Globus pallidus (tissue), 1 donor: ENCODE data around the gene SLC39A11.
"Not testable (repeated sequence)": the region's sequence is repeated elsewhere in the genome, so short reads cannot be mapped to it uniquely, and the experiment has no call there.

ENCODE experiments used
- DNase-seq: peaks from one replicate; pipeline ENCODE4 v3.0.0-alpha.2; 2015; ENCODE audit warnings: low spot score

SLC39A11 gene

DNA sequence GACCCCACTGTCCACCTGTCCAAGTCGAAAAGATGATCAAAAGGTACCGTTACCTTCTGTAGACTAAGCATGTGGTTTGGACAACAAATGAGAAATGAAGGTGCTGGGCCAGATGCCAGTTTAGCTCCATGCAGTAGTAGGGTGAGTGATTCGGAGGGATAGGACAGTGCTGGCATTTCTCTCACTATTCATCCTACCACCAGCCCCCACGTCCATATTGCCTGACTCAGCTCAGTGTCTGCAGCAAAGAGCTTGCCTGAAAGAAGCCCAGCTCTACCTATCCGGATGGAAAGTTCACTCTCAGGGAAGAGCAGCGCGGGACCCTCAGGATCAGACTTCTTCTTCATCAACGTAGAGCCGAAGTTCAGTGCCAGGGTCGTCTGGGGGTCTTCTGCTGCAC lies 145.0 kb downstream of the SLC39A11 start:
- no peak for DNase-seq

DNA sequence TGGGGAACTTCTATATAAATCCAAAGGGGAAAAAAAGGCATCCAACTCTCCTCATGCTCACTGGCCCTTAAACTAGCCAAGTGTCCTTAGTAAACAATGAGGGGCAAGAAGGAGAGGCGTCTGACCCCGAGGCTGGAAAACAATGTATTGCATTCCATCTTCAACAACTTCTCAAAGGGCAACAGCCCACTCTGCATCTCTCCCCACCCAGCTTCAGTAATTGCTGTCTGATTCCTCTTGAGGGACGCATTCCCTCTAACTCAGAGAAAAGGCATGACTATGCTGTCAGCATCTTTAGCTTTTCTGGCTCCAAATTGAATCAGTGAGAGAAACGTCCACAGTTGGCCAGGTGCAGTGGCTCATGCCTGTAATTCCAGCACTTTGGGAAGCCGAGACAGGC lies 145.8 kb downstream of the SLC39A11 start:
- no peak for DNase-seq

DNA sequence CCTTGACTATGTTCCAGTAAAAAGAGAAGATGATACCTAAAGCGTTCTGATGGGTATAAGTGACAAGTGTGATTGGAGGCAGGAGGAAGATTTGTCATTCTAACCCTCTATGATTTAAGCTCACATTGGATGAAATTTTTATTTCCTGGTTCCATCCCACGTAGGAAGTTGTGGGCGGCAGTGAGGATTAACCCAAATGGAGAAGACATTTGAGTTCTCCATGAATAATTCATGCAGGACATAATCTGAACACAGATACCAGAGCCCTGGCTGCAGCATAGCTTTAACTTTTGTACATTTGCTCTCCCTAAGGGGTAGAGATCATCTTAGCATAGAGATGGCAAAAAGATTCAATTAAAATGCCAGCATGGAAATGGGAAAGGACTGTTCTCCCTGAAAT lies 146.3 kb downstream of the SLC39A11 start:
- DNase-seq = no peak

DNA sequence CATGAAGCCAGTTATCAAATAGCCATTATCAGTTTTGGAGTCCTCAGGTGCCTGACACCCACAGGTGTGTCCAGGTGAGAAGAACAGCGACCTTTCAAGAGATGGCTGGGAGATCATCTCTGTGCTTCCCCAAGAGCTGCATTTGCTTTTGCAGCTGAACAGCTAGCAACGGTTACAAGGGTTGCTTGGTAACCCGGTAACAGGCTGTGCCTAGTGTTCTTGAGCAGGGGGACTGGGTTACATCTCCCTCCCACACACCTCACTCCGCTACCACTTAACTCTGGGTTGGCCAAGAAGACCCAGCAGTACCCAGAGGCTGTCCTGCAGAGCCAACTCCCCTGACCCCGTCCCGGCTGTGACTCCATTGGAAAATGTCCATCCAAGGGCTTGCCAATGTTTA lies 147.0 kb downstream of the SLC39A11 start:
- no peak for DNase-seq

DNA sequence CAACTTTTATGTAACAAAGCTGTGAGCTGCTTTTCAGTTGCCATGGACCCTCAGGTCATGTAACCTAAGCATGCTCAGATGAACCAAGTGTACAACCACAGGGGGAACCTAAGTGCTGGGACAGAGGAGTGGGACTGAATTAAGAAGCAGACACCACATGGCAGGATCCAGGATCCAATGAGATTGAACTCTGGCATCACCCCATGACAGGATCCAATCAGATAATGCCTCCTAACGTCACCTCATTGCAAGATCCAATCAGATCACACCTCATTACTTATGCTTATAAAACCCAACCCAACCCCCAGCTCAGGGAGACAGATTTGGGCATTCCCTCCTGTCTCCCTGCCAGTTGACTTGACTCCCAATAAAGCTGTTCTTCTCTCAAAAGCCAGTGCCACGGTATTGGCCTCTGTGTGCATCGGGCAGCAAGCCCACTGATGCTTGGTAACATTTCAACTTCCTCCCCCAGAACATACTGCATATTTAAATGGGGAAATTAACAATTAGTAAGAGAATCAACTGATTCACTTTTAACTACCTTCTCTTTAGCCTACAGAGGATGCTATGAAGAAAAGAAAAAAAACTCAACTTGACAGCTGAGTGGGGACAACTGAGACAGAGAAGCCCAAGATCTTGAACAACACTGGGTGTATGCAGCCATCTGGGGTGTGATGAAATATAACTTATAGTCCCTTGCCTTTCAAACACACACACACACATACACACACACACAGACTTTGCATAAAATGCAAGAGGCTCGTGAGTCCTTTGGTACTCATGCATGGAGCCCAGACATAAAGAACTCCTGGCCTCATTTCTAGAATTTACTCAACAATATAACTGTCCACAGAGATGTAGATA lies 148.4 kb downstream of the SLC39A11 start:
- DNase-seq = peak; percentile 16

DNA sequence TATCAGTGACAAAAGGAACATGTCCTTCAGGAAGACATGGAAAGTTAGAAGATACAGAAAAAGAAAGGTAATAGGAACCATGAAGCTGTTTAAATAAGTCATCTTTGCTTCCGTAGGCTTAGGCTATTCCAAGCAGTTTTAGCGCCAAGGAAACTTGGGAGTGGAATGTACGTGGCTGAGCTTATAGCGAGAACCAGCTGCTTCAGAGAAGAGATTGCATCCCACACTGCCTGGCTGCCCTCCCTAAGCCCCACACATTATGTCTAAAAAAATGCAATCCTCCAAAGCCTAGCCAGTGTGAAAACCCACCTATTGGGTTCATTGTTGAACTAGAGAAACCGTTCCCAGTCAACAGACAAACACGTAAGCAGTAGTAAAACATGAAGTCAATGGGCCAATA lies 149.9 kb downstream of the SLC39A11 start:
- DNase-seq = no peak

DNA sequence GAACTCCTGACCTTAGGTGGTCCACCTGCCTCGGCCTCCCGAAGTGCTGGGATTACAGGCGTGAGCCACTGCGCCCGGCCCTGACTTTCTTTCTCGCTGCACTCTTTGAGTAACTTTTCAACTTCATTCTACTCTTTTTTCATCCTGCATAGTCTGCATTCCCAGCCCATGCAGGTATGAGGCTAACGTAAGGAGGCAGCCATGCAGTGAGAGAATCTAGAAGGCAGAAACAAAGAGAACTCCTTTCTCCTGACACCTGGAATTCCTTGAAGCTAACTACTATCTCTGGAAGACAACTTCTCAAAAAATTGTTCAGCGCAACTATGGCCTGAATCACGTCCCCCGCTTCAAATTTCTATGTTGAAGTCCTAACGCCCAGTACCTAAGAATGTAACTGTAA lies 152.0 kb downstream of the SLC39A11 start:
- no peak for DNase-seq

DNA sequence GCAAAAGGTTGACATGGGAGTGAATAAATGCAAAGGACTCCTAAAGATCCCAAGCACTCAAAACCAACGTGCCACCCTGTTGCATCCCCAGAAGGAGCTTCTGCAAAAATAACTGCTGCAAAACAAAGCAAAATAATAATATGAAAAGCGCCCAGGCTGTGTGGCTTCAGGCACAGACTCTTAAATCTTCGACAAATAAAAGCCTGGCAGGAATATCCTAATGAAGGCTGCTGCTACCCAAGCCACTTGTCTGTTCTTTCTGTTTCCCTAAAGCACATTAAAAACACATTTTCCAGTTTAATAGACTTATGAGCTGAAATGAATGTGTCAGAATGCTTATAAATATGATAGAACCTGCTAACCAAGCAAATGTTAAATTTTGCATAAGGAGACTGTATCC lies 154.0 kb downstream of the SLC39A11 start:
- DNase-seq = no peak

DNA sequence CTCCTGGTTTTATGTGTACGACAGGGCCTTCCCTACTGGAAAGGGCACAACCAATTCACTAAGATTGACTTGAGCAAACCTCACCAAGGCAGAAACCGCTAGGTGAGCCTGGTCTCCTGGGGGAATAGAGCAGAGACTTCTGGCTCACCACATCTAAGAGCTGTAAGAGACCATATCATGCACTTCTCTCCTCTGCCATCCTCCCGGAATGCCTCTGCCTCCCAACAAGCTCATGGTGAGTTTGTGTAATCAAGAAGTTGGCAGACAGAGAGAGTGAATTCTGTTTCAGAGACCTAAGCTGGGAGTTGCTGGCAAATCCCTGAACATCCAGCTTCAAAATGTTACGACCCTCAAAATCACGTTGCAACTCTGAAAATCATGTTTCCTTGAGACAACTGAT lies 154.8 kb downstream of the SLC39A11 start:
- no peak for DNase-seq

DNA sequence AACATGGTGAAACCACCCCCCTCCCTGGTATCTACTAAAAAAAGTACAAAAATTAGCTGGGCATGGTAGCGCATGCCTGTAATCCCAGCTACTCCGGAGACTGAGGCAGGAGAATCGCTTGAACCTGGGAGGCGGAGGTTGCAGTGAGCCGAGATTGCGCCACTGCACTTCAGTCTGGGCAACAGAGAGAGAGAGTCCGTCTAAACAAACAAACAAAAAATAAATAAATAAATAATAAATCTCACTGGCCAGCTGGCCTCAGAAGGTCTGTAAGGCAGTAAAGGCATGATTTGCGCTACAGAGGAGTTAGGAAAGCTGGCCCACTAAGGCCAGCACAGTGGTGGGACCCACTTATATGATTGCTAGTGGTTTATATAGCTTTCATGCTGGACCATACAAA lies 155.2 kb downstream of the SLC39A11 start:
- not testable (repeated sequence) for DNase-seq

DNA sequence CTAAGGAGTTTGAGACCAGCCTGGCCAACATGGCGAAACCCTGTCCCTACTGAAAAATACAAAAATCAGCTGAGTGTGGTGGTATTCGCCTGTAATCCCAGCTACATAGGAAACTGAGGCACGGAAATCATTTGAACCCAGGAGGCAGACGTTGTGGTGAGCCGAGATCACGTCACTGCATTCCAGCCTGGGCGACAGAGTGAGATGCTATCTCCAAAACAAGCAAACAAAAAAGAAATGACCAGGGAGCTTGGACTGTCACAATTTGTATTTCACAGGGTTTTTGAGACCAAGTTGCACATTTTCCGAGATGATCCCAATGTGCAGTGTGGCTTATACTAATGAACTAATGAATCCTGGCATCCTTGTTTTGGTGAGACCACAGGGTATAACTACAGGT lies 156.5 kb downstream of the SLC39A11 start:
- DNase-seq = no peak

DNA sequence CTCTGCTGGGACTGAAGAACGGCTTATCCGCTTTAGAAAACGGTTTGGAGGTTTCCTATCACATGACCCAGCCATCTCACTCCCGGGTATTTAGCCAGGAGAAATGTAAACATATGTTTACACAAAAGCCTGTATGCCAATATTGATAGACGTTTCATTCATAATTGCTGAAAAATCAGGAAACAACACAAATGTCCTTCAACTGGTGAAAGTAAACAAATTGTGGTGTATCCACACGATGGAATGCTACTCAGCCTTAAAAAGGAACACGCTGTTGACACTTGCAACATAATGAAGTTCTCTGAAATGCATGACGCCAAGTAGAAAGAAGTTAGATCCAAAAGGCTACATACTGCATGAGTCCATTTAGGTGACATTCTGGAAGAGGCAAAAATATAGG lies 157.6 kb downstream of the SLC39A11 start:
- no peak for DNase-seq

DNA sequence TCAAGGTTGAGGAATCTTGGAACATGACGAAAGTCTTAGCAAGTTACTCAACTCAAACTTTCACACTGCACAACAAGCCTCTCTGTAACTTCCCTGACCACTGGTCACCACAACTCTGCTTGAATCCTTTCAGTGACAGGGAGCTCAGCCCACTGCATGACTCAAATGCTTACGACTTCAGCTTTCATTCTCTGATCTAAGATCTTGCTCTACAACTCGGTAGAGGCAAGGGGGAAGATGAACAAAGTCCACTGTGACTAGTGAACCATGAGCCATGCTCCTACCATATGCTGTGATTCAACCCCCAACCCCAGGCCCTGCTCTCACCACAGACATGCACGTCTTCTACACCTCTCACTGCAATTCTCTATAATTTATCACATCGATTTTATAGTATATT lies 160.9 kb downstream of the SLC39A11 start:
- DNase-seq = no peak

DNA sequence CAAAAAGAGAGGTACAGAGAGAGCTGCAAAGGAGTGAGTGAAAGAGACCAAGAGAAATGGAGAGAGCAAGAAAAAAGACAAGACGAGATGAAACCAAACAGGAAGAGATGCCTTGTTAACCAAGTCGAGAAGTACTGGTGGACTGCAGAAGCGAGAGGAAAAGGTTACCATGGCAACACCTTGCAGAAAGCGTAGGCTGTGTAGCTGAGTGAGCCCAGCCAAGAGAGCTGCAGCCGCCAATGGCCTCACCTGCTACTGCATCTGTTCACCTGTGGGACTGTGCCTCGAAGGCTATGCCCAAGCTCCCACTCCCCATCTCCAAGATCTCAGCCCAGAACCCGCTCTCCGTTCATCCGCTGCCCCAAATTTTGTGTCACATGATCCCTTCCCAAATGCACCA lies 161.3 kb downstream of the SLC39A11 start:
- no peak for DNase-seq

DNA sequence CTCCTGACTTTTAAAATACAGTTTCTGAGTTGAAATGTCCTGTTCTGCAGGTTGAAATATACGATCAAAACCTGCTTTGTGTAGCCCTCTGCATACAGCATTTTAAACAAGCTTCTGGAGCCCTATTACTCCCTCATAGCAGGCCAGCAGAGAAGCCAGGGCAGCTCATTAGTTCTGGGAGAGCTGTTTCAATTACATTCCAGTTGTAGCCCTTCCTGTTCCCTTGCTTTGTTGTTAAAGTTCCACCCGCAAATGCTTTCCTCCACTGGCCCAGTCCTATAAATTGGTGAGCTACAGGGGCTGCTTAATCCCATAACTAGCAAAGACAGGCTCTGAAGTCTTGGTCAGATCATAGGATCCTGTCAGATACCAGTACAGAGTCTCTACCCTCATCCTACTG lies 162.5 kb downstream of the SLC39A11 start:
- DNase-seq = no peak

DNA sequence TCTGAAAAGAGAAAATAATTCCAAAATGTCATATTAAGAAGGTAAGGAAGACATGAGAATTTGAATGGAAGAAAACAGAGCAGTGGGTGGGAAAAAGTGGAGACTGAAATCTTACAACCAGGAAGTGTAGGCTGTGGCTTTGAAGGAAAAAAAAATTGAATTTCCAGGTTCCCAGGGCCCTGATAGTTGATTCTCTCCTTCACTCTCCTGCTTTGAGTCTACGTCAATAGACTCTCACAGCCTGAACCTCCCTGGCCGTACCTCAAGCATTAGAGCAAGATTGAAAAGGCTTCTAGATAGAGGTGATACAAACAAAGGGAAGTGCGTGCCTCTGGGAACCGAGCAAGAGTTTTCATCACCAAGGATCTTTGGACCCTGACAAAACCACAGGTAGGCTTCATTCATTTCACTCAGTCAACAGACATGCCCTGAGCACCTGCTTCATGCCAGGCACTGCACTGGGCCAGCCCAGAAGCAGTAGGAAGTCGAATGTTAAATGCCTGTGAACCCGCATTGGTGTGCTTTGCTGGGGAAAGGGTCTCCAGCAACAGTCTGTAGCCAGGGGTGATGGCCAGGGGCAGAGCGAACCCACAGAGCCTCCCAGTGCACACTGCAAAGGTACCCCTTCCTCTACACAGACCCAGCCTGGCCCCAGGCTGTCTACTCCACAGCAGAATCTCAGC lies 163.9 kb downstream of the SLC39A11 start:
- DNase-seq = no peak

DNA sequence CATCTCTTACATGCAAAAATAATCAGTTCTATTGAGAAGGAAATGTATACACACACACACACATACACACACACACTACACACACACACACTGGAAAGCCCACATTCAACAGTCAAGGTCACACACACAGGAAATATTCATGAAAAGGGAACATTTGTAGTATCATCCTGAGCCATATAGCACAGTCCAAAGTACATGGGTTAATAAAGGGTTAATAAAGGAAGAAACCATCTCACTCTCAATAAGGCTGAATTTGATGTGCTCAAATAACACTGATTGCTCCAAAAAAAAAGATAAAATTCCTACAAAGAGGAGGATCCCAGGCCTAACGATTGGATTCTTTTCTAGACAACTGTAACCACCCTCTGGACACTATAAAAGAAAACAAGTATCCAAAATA lies 164.7 kb downstream of the SLC39A11 start:
- no peak for DNase-seq

DNA sequence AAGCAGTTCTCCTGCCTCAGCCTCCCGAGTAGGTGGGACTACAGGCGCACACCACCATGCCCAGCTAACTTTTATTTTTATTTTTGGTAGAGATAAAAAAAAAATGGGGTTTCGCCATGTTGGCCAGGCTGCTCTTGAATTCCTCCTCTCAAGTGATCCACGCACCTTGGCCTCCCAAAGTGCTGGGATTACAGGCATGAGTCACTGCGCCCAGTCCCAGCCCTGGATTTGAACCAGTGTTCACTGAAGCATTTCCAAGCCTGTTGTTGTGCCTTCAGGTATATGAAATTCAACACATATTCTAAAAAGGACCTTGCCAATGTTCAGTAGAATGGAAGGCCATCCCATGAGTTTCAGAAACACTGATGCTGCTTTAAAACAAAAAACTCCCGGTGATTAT lies 165.3 kb downstream of the SLC39A11 start:
- no peak for DNase-seq

DNA sequence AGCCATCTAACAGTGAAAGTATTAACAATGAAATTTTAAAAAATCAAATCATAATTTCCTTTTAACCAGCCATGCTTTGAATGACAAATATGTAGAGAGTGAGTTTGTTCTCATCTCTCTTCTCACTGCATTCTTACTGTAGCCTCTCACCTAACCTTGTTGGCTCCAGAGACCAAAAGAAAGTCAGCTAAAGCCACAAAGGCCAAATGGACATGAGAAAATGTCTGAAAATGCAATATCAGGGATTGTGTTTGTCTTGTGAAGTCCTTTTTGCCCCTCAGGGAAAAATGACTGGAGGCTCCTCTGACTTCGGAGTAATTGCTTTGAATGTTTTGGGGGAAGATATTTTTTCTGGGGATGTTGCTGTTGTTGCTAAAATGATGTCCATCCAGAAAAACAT lies 166.3 kb downstream of the SLC39A11 start:
- no peak for DNase-seq

DNA sequence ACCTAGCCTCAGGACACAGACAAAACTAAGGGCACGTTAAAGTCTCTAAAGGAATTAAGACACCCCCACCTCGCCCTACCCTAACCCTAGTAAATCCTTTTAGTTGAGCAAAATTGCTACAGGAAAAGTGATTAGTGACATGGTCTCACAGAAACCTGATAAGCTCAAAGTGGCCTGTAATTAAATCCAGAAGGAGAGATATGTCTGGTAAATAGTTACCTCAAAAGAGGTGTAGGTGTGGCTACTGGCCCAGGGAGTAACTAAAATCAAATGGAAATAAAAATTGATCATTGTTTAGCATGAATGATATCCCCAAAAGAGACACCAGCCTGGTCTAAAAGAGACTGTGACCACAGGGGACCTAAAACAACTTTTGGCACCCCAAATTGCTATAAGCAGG lies 168.3 kb downstream of the SLC39A11 start:
- no peak for DNase-seq

DNA sequence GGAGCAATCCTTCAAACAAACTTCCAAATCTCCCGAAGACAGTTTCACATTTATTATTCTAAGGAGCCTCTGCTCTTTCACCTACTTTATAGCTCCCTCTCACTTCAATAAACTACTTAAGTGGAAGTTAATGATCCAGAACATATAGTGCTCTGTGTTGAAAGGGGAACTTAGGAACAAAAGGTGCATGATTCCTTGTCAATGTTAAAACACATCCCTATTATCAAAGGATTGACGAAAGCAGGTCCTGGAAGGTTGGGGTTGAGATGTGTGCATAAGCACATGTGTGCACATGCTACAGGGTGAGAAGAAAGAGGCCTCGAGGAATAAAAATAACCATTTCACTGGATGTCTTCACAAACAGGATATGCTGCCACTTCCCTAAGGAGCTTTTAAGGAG lies 170.3 kb downstream of the SLC39A11 start:
- no peak for DNase-seq

DNA sequence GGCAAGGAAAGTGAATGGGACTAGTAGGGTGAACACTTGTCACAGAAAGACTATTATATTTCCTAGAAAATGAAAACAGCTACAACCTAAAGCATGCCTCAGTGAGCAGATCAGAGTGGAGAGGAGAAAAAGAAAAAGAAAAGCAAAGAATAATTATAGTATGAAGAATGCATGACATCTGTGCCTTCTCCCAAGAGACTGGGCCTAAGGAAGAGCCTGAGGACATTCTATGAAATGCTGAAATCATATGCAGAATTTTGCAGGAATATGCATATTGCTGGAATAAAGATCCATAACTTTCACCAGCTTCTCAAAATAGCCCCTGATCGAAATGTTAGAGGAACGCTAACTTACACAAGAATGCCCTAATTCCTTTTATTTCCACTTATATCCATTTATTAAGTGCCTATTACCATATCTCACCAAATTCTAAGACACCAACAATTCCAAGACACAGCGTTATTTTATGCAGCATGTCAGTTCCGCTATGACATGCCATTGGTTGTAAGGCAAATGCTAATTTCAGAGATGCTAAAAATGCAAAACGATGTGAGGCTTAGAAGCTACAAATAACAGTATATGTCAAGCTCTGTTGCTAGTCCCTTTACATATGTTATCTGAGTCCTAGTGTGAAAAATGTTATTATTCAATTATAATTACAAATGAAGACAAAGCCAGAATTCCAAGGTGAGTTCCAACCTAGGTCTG lies 171.0 kb downstream of the SLC39A11 start:
- DNase-seq = no peak

DNA sequence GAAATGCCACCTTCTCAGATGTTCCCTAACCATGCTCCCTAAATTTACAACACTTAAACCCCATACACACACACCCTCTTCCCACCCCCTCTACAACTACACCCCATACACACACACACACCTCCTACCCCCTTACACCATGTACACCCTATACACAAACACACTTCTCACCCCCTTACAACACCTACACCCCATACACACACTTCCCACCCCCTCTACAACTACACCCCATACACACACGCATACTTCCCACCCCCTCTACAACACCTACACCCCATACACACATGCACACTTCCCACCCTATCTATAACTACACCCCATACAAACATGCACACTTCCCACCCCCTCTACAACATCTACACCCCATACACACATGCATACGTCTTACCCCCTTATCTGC lies 172.0 kb downstream of the SLC39A11 start:
- DNase-seq = no peak
